ENCODE results near the gene AIMP2. TPM values are rescaled to one million over a fixed set of nuclear protein-coding genes. Genes with fewer than 3 reads are reported as not detected.
A peak's percentile ranks its signal among the peaks of the same experiment; 100 is the strongest.
"Not testable (repeated sequence)": the region's sequence is repeated elsewhere in the genome, so short reads cannot be mapped to it uniquely, and the experiment has no call there.

Gene AIMP2
- total RNA-seq (44.6 and 45.6 TPM in 2 replicates), polyA plus RNA-seq (59.4 and 67.7 TPM in 2 replicates), polyA minus RNA-seq (34.0 and 40.6 TPM in 2 replicates), Bru-seq, nascent RNA (percentile 71 among the genes with signal in this experiment), BruChase-seq, experiment 1, labeled RNA remaining after a 6-hour chase (percentile 71 among the genes with signal in this experiment), BruChase-seq, experiment 2, labeled RNA remaining after a 2-hour chase (percentile 59 among the genes with signal in this experiment)
- polyA plus RNA-seq (2011; cell fraction: cytosol; rRNA removed) = 60.6 and 65.7 TPM in 2 replicates
- 32.1 and 33.3 TPM in 2 replicates for polyA plus RNA-seq (2011; cell fraction: nucleus; rRNA removed)
- 33.1 and 36.4 TPM in 2 replicates for polyA plus RNA-seq (2012)
- 85.4 TPM for polyA minus RNA-seq (2011; cell fraction: cytosol; rRNA and poly(A)+ RNA removed)
- polyA minus RNA-seq (2011; cell fraction: nucleus; rRNA and poly(A)+ RNA removed) = 12.0 and 15.1 TPM in 2 replicates
- long read RNA-seq, transcript AIMP2-201 (4 exons, 1,225 nt) = major isoform, 150 of 183 reads
- long read RNA-seq, transcript AIMP2-202 (3 exons, 860 nt) = minor isoform, 14 of 183 reads
- long read RNA-seq, partial matches to known transcripts = 3 of 183 reads
- long read RNA-seq, other reads (novel, unspliced or antisense) = 16 of 183 reads

- Histone ChIP-seq H2AFZ (ENCODE audit: low read depth, low read length) (peak within 1 kb of the TSS; percentile 93), H3K4me3 (replicated peaks in 1 of 3; ENCODE audit: insufficient read depth in 1 of 3, low read depth in 1 of 3, low read length in 3 of 3) (peak within 1 kb of the TSS; percentile 27 to 83 (median 71)), H3K27ac (ENCODE audit: insufficient read depth, low read depth, low read length) (peak within 1 kb of the TSS; percentile 56), H3K27me3 (ENCODE audit: control insufficient read depth in 2 of 2, insufficient read depth in 2 of 2, low read length in 2 of 2) (no peaks in the 10 kb centered on the region), H4K20me1 (replicated peaks; ENCODE audit: control insufficient read depth, extremely low read depth, insufficient read depth, low read length) (no peaks in the 10 kb centered on the region), H3K4me1 (ENCODE audit: control insufficient read depth, extremely low read depth, insufficient read depth, low read length) (peaks cover 5% of the 10 kb centered on the region), H3K9me3 (replicated peaks; ENCODE audit: control insufficient read depth, insufficient read depth, low read length) (no peaks in the 10 kb centered on the region), H3K9ac (replicated peaks; ENCODE audit: extremely low read depth, insufficient read depth, low read length) (peak within 1 kb of the TSS; percentile 77), H3K79me2 (ENCODE audit: control insufficient read depth, insufficient read depth, low read length) (peaks cover 38% of the 10 kb centered on the region), H3K9me1 (replicated peaks; ENCODE audit: control insufficient read depth, extremely low read depth, insufficient read depth, low read length) (no peaks in the 10 kb centered on the region), H3K36me3 (ENCODE audit: control insufficient read depth in 2 of 2, extremely low read depth in 1 of 2, insufficient read depth in 2 of 2, low read length in 2 of 2) (peaks cover 0 to 2% of the 10 kb centered on the region in 2 experiments), H3K4me2 (ENCODE audit: insufficient read depth, low read length) (peak within 1 kb of the TSS; percentile 75)
- ChIA-PET CTCF (interaction anchor here (0.8 to 4.0 kb wide), 5 partner anchors 11 to 152 kb away, joined by 3 to 29 read pairs (median 4); no protein-coding TSS in a partner anchor), POLR2A (interaction anchor here (0.6 kb wide), 2 partner anchors 48 to 132 kb away, joined by 4 to 6 read pairs; no protein-coding TSS in a partner anchor)
- TF ChIP-seq JUN (IDR thresholded peaks at IDR 0.05; ENCODE audit: borderline replicate concordance, insufficient read depth, insufficient read length, low read depth) (no peak), MYC (IDR thresholded peaks at IDR 0.05; ENCODE audit: low read depth, low read length) (peak; percentile 61), EZH2 (IDR thresholded peaks at IDR 0.05; ENCODE audit: borderline replicate concordance, low read depth, low read length, severe bottlenecking) (no peak), POLR2A (IDR thresholded peaks at IDR 0.05; ENCODE audit: low read depth, low read length) (peak; percentile 93), CTCF (IDR thresholded peaks at IDR 0.05; ENCODE audit: extremely low read depth in 1 of 2, insufficient read depth in 1 of 2, low read depth in 1 of 2, low read length in 2 of 2) (peak in 1 of 2 donors; percentile 26), POLR2AphosphoS5 (IDR thresholded peaks at IDR 0.05; ENCODE audit: insufficient read depth, low read depth, low read length) (peak; percentile 79), GATA2 (IDR thresholded peaks at IDR 0.05; ENCODE audit: insufficient read depth, insufficient read length, low read depth, low read length) (no peak), MAX (IDR thresholded peaks at IDR 0.05; ENCODE audit: insufficient read depth, insufficient read length) (peak; percentile 87), FOS (IDR thresholded peaks at IDR 0.05; ENCODE audit: borderline replicate concordance, insufficient read depth, low read length) (no peak)
- FAIRE-seq = peak; percentile 91
- dilution Hi-C loops (cut with MboI; ENCODE audit: extremely low pct_ligation_motif_present, low sequenced_read_pairs) (no loop called here), intact Hi-C loops (cut with micrococcal nuclease) (no loop called here)
- DNase-seq (ENCODE audit: low read depth, low spot score) = peak; percentile 99
- BruUV-seq (replicated peaks) = TSS peak; percentile 74
Measured at GRCh38 chr7:6008668-6009611, at the start of gene AIMP2, which contains the start of gene PMS2. Gene AIMP2 (plus strand): TSS chr7:6009272. CDS start chr7:6009364, 92 bp downstream. Gene PMS2 (minus strand): TSS chr7:6009049. CDS start chr7:6009019, 30 bp downstream.

- FAIRE-seq; H3K36me3 ChIP-seq (ENCODE audit: control insufficient read depth in 2 of 2, extremely low read depth in 1 of 2, insufficient read depth in 2 of 2, low read length in 2 of 2); H3K27me3 ChIP-seq (ENCODE audit: control insufficient read depth in 2 of 2, insufficient read depth in 2 of 2, low read length in 2 of 2); H3K4me3 ChIP-seq (replicated peaks in 1 of 3; ENCODE audit: insufficient read depth in 1 of 3, low read depth in 1 of 3, low read length in 3 of 3); POLR2A ChIA-PET; H3K9me3 ChIP-seq (replicated peaks; ENCODE audit: control insufficient read depth, insufficient read depth, low read length); DNase-seq (ENCODE audit: low read depth, low spot score); H3K4me2 ChIP-seq (ENCODE audit: insufficient read depth, low read length); H3K27ac ChIP-seq (ENCODE audit: insufficient read depth, low read depth, low read length); CTCF ChIA-PET; H3K9me1 ChIP-seq (replicated peaks; ENCODE audit: control insufficient read depth, extremely low read depth, insufficient read depth, low read length); H2AFZ ChIP-seq (ENCODE audit: low read depth, low read length); H4K20me1 ChIP-seq (replicated peaks; ENCODE audit: control insufficient read depth, extremely low read depth, insufficient read depth, low read length); H3K9ac ChIP-seq (replicated peaks; ENCODE audit: extremely low read depth, insufficient read depth, low read length); H3K4me1 ChIP-seq (ENCODE audit: control insufficient read depth, extremely low read depth, insufficient read depth, low read length); BruUV-seq (replicated peaks); H3K79me2 ChIP-seq (ENCODE audit: control insufficient read depth, insufficient read depth, low read length); dilution Hi-C loops (cut with MboI; ENCODE audit: extremely low pct_ligation_motif_present, low sequenced_read_pairs); intact Hi-C loops (cut with micrococcal nuclease): not testable (repeated sequence)
Measured at GRCh38 chr7:5963205-5963604, 45.9 kb upstream of the AIMP2 start.

All from endothelial cell of umbilical vein (primary cell).